Measurements from ENCODE around the gene GAS2L2.
"Not testable (repeated sequence)": the region's sequence is repeated elsewhere in the genome, so short reads cannot be mapped to it uniquely, and the experiment has no call there.

Gene GAS2L2

GRCh38 chr17:35773129-35773528 lies 20.1 kb upstream of the GAS2L2 start:
- no peak for DNase-seq

- DNase-seq, result no peak
Observed at GRCh38 chr17:35769895-35770486, 17.0 kb upstream of the GAS2L2 start.

- no peak for DNase-seq
Observed at GRCh38 chr17:35768797-35769196, 15.8 kb upstream of the GAS2L2 start.

- DNase-seq, result no peak
Observed at GRCh38 chr17:35766903-35767510, 14.0 kb upstream of the GAS2L2 start.

- DNase-seq, result no peak
Observed at GRCh38 chr17:35766489-35766877, 13.4 kb upstream of the GAS2L2 start.

- no peak for DNase-seq
Observed at GRCh38 chr17:35765756-35766488, 12.9 kb upstream of the GAS2L2 start.

GRCh38 chr17:35765086-35765710 lies 12.2 kb upstream of the GAS2L2 start:
- DNase-seq, result no peak

- DNase-seq, result peak; percentile 90
Observed at GRCh38 chr17:35764123-35764991, 11.3 kb upstream of the GAS2L2 start.

- DNase-seq, result no peak
Observed at GRCh38 chr17:35763767-35764122, 10.7 kb upstream of the GAS2L2 start.

GRCh38 chr17:35761601-35762000 lies 8.6 kb upstream of the GAS2L2 start:
- no peak for DNase-seq

- no peak for DNase-seq
Observed at GRCh38 chr17:35760587-35760986, 7.5 kb upstream of the GAS2L2 start, which contains the start of gene C17orf50. Gene C17orf50 (plus strand): TSS chr17:35760887. CDS start chr17:35760942, 55 bp downstream.

GRCh38 chr17:35757243-35757642 lies 4.2 kb upstream of the GAS2L2 start:
- no peak for DNase-seq

- no peak for DNase-seq
Observed at GRCh38 chr17:35752471-35752870, 568 bp downstream of the GAS2L2 start.

- not testable (repeated sequence) for DNase-seq
Observed at GRCh38 chr17:35751541-35751940, 1.5 kb downstream of the GAS2L2 start.

- no peak for DNase-seq
Observed at GRCh38 chr17:35750526-35751395, 2.3 kb downstream of the GAS2L2 start.

- DNase-seq, result no peak
Observed at GRCh38 chr17:35749560-35750412, 3.3 kb downstream of the GAS2L2 start.

GRCh38 chr17:35748979-35749378 lies 4.1 kb downstream of the GAS2L2 start:
- DNase-seq, result no peak

GRCh38 chr17:35748341-35748841 lies 4.6 kb downstream of the GAS2L2 start:
- no peak for DNase-seq

GRCh38 chr17:35747540-35748017 lies 5.5 kb downstream of the GAS2L2 start:
- peak; percentile 68 for DNase-seq

GRCh38 chr17:35745749-35746320 lies 7.2 kb downstream of the GAS2L2 start:
- no peak for DNase-seq
